ENCODE results near the gene ADCY7.

Gene ADCY7

GRCh38 chr16:50282955-50283631, 16.7 kb downstream of the ADCY7 start:
- DNase-seq: peak in 1 of 2 donors; percentile 26

- DNase-seq: peak; percentile 48 to 61
These were observed 18.0 kb downstream of the ADCY7 start for GRCh38 chr16:50284131-50284911.

- DNase-seq: no peak
These were observed 19.2 kb downstream of the ADCY7 start for GRCh38 chr16:50285406-50286003.

- no peak for DNase-seq
These were observed 20.3 kb downstream of the ADCY7 start for GRCh38 chr16:50286681-50287080.

- no peak for DNase-seq
These were observed 21.7 kb downstream of the ADCY7 start for GRCh38 chr16:50288026-50288425.

- DNase-seq: no peak
These were observed 22.6 kb downstream of the ADCY7 start for GRCh38 chr16:50288920-50289319.

- no peak for DNase-seq
These were observed 23.8 kb downstream of the ADCY7 start for GRCh38 chr16:50289950-50290764.

- DNase-seq: no peak
These were observed 24.5 kb downstream of the ADCY7 start for GRCh38 chr16:50290856-50291255.

GRCh38 chr16:50291719-50292565, 25.6 kb downstream of the ADCY7 start:
- no peak for DNase-seq

GRCh38 chr16:50292566-50292948, 26.2 kb downstream of the ADCY7 start:
- no peak for DNase-seq

- DNase-seq: no peak
These were observed 26.9 kb downstream of the ADCY7 start for GRCh38 chr16:50293041-50293783.

GRCh38 chr16:50293994-50294855, 27.9 kb downstream of the ADCY7 start:
- no peak for DNase-seq

- DNase-seq: no peak
These were observed 28.6 kb downstream of the ADCY7 start for GRCh38 chr16:50294955-50295354.

- no peak for DNase-seq
These were observed 29.3 kb downstream of the ADCY7 start for GRCh38 chr16:50295541-50296132.

- DNase-seq: no peak
These were observed 30.5 kb downstream of the ADCY7 start for GRCh38 chr16:50296807-50297206.

GRCh38 chr16:50297301-50298074, 31.1 kb downstream of the ADCY7 start:
- no peak for DNase-seq

GRCh38 chr16:50298075-50298460, 31.7 kb downstream of the ADCY7 start:
- DNase-seq: no peak

- no peak for DNase-seq
These were observed 32.5 kb downstream of the ADCY7 start for GRCh38 chr16:50298591-50299507.
